ENCODE data around the gene PSME3. TPM values are rescaled to one million over a fixed set of nuclear protein-coding genes. Genes with fewer than 3 reads are reported as not detected.
"Not testable (repeated sequence)": the region's sequence is repeated elsewhere in the genome, so short reads cannot be mapped to it uniquely, and the experiment has no call there.

PSME3 gene
- total RNA-seq, 1 experiment from 2014 or later, result 163 TPM

DNA sequence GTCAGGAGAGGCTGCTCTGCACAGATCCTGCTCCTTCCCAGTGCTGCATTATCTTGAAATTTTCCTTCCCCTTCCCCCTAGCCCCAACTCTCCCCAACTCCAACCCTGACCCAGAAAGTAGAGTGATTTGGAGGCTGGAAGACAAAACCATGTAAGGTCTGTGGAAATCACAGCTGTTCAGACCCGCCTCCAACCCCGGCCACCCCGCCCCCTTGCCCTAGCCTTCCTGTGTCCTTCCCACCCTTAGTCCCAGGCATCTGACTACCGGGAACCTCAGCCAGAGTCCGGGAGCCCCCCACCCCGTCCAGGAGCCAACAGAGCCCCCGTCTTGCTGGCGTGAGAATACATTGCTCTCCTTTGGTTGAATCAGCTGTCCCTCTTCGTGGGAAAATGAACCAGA is 17.8 kb downstream of the PSME3 start, which contains the start of gene AOC3:
Gene AOC3 (plus strand): TSS at position 246 of the 400 bp plus-strand sequence. CDS start 145 bp downstream, at position 391.
- TF ChIP-seq FOSL1 (IDR thresholded peaks at IDR 0.05; ENCODE audit: low read depth), result no peak
- TF ChIP-seq ZBTB33 (IDR thresholded peaks at IDR 0.05; ENCODE audit: extremely low read depth, insufficient replicate concordance, low read length), result no peak
- TF ChIP-seq, protein P1, sequence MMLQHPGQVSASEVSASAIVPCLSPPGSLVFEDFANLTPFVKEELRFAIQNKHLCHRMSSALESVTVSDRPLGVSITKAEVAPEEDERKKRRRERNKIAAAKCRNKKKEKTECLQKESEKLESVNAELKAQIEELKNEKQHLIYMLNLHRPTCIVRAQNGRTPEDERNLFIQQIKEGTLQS (IDR thresholded peaks at IDR 0.05), result no peak
- TF ChIP-seq EGR1 (IDR thresholded peaks at IDR 0.05; ENCODE audit: low read depth), result no peak
- TF ChIP-seq CBX3 (IDR thresholded peaks at IDR 0.05; ENCODE audit: low read depth), result no peak
- no peak for TF ChIP-seq EZH2phosphoT487 (IDR thresholded peaks at IDR 0.05; ENCODE audit: borderline replicate concordance)
- TF ChIP-seq, protein P2, sequence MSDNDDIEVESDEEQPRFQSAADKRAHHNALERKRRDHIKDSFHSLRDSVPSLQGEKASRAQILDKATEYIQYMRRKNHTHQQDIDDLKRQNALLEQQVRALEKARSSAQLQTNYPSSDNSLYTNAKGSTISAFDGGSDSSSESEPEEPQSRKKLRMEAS (IDR thresholded peaks at IDR 0.05), result no peak
- no peak for TF ChIP-seq ZNF274 (IDR thresholded peaks at IDR 0.05; ENCODE audit: low read depth, low read length)
- no peak for TF ChIP-seq SIN3A (IDR thresholded peaks at IDR 0.05; ENCODE audit: low read depth)
- TF ChIP-seq POLR2AphosphoS5 (IDR thresholded peaks at IDR 0.05; ENCODE audit: low read depth, low read length), result no peak
- no peak for TF ChIP-seq CTCF (IDR thresholded peaks at IDR 0.05 in 2 of 3, conservative IDR thresholded peaks at IDR 0.05 in 1 of 3; ENCODE audit: borderline replicate concordance in 1 of 3, insufficient read depth in 1 of 3, low read depth in 2 of 3, low read length in 2 of 3)
- no peak for TF ChIP-seq EZH2 (IDR thresholded peaks at IDR 0.05)
- TF ChIP-seq POLR2A (IDR thresholded peaks at IDR 0.05; ENCODE audit: borderline replicate concordance, extremely low read depth, insufficient read depth, insufficient read length), result no peak
- TF ChIP-seq SP1 (IDR thresholded peaks at IDR 0.05; ENCODE audit: low read depth), result no peak
- H3K4me1 ChIP-seq (ENCODE audit: control insufficient read depth in 1 of 2, insufficient read depth in 2 of 2, low read length in 2 of 2), result no peaks in the 10 kb centered on the region
- no peak for ATAC-seq
- no peak within 1 kb of the TSS for H3K9ac ChIP-seq (ENCODE audit: low read length)
- intact Hi-C loops (cut with micrococcal nuclease), result no loop called here
- ChIA-PET RAD21 (ENCODE audit: low non-redundant PET in 1 of 2, low total read pairs in 2 of 2, uncharacterized antibody in 2 of 2, unreplicated experiment in 2 of 2) (interaction anchor here in 1 of 2 experiments (0.5 kb wide), 1 partner anchor 99 kb away, joined by 4 read pairs; no protein-coding TSS in a partner anchor), CTCF (no interaction called here), POLR2A (no interaction called here)
- H3K9me2 ChIP-seq (ENCODE audit: insufficient read depth), result no peaks in the 10 kb centered on the region
- no peak for DNase-seq (ENCODE audit: low read depth, low spot score)
- H3K36me3 ChIP-seq (ENCODE audit: control insufficient read depth in 1 of 2, insufficient read depth in 2 of 2, low read length in 2 of 2), result peaks cover 0 to 3% of the 10 kb centered on the region in 2 experiments; a peak in 2 of 4 replicates
- H4K20me1 ChIP-seq (ENCODE audit: insufficient read depth), result no peaks in the 10 kb centered on the region
- no TSS peak for BruUV-seq (replicated peaks)
- H2AFZ ChIP-seq (ENCODE audit: low read depth, low read length, poor library complexity, severe bottlenecking), result no peak within 1 kb of the TSS
- H3K9me3 ChIP-seq (ENCODE audit: control insufficient read depth in 1 of 2, insufficient read depth in 1 of 2, low read depth in 1 of 2, low read length in 2 of 2), result no peaks in the 10 kb centered on the region
- H3K27ac ChIP-seq (ENCODE audit: low read depth, low read length), result no peak within 1 kb of the TSS
- no peak within 1 kb of the TSS for H3K4me2 ChIP-seq (ENCODE audit: low read length)
- no peaks in the 10 kb centered on the region for H3K79me2 ChIP-seq (ENCODE audit: insufficient read depth, low read length)
- H3K27me3 ChIP-seq (ENCODE audit: insufficient read depth, low read length), result no peaks in the 10 kb centered on the region
- H3K4me3 ChIP-seq (replicated peaks in 1 of 2; ENCODE audit: low read depth in 1 of 2, low read length in 2 of 2), result no peak within 1 kb of the TSS

DNA sequence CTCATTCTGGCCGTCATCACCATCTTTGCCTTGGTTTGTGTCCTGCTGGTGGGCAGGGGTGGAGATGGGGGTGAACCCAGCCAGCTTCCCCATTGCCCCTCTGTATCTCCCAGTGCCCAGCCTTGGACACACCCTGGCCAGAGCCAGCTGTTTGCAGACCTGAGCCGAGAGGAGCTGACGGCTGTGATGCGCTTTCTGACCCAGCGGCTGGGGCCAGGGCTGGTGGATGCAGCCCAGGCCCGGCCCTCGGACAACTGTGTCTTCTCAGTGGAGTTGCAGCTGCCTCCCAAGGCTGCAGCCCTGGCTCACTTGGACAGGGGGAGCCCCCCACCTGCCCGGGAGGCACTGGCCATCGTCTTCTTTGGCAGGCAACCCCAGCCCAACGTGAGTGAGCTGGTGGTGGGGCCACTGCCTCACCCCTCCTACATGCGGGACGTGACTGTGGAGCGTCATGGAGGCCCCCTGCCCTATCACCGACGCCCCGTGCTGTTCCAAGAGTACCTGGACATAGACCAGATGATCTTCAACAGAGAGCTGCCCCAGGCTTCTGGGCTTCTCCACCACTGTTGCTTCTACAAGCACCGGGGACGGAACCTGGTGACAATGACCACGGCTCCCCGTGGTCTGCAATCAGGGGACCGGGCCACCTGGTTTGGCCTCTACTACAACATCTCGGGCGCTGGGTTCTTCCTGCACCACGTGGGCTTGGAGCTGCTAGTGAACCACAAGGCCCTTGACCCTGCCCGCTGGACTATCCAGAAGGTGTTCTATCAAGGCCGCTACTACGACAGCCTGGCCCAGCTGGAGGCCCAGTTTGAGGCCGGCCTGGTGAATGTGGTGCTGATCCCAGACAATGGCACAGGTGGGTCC is 18.4 kb downstream of the PSME3 start:
- CTCF ChIA-PET; H2AFZ ChIP-seq (ENCODE audit: low read depth, low read length, poor library complexity, severe bottlenecking); H3K9ac ChIP-seq (ENCODE audit: low read length): not testable (repeated sequence)

More for the DNA sequence above, 18.4 kb downstream of the PSME3 start:
- H3K9me2 ChIP-seq (ENCODE audit: insufficient read depth); RAD21 ChIA-PET (ENCODE audit: low non-redundant PET in 1 of 2, low total read pairs in 2 of 2, uncharacterized antibody in 2 of 2, unreplicated experiment in 2 of 2); H3K79me2 ChIP-seq (ENCODE audit: insufficient read depth, low read length); ATAC-seq; H3K4me2 ChIP-seq (ENCODE audit: low read length); H3K9me3 ChIP-seq (ENCODE audit: control insufficient read depth in 1 of 2, insufficient read depth in 1 of 2, low read depth in 1 of 2, low read length in 2 of 2); H3K4me1 ChIP-seq (ENCODE audit: control insufficient read depth in 1 of 2, insufficient read depth in 2 of 2, low read length in 2 of 2); H3K36me3 ChIP-seq (ENCODE audit: control insufficient read depth in 1 of 2, insufficient read depth in 2 of 2, low read length in 2 of 2); H3K4me3 ChIP-seq (replicated peaks in 1 of 2; ENCODE audit: low read depth in 1 of 2, low read length in 2 of 2); H3K27me3 ChIP-seq (ENCODE audit: insufficient read depth, low read length); H3K27ac ChIP-seq (ENCODE audit: low read depth, low read length); DNase-seq (ENCODE audit: low read depth, low spot score); POLR2A ChIA-PET; BruUV-seq (replicated peaks); H4K20me1 ChIP-seq (ENCODE audit: insufficient read depth); intact Hi-C loops (cut with micrococcal nuclease): not testable (repeated sequence)
